ENCODE results near the gene ZNF550. TPM values are rescaled to one million over a fixed set of nuclear protein-coding genes. Genes with fewer than 3 reads are reported as not detected.
A peak's percentile ranks its signal among the peaks of the same experiment; 100 is the strongest.

The ZNF550 gene
- total and polyA plus RNA-seq, 2 of the 13 experiments (the other 11 are each of a cell fraction or from before 2014, with no cell fraction given) = 8.6 to 9.1 TPM

DNA sequence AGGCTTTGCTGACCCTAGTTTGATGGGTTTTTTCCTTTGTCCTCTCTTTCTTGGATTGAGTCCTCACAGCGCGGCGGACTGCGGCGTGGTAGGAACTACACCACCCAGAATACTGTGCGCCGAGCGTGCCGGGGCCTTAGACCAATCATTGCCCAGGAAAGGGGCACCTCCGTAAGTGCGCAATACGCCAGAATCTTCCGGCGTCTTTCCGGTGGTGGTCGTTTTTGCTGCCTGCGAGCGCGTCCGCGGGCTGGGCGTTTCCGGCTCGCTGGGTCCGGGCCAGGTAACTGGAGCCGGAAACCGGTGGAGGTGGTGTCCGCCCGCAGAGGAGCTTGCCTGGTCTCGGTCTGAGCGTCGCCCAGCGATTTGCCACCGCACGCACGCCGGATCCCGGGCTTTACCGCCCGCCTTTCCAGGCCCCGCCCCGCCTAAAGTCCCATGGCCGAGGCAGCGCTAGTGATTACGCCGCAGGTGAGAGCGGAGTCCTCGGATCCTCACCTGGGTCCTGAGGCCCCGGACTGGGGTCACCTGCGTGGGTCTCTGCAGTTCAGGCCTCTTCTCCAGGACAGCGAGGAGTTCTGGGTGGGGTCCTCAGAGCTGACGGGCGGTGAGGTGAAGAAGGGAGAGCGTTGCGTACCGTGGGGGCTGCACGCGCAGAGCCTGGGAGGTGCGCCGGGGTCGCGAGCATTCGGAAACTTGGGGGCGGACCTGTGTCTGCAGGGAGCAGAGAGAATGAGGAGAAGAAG is 32.4 kb downstream of the ZNF550 start, which contains the start of gene ZNF549 (continued):
- TF ChIP-seq NPAS2 (CRISPR knock-in tag; IDR thresholded peaks at IDR 0.05; ENCODE audit: borderline replicate concordance) (no peak), POGZ (CRISPR knock-in tag; IDR thresholded peaks at IDR 0.05) (peak; percentile 72), TBX2 (CRISPR knock-in tag; IDR thresholded peaks at IDR 0.05; ENCODE audit: borderline replicate concordance) (peak; percentile 80), HOXA7 (CRISPR knock-in tag; IDR thresholded peaks at IDR 0.05) (no peak), ZNF781 (CRISPR knock-in tag; IDR thresholded peaks at IDR 0.05; ENCODE audit: borderline replicate concordance, not compliant biosample characterization) (no peak), MXD4 (CRISPR knock-in tag; IDR thresholded peaks at IDR 0.05) (peak; percentile 95), CENPBD1 (CRISPR knock-in tag; IDR thresholded peaks at IDR 0.05; ENCODE audit: borderline replicate concordance, low read depth) (no peak), TP53 (CRISPR knock-in tag; conservative IDR thresholded peaks at IDR 0.05) (no peak), KLF13 (CRISPR knock-in tag; IDR thresholded peaks at IDR 0.05) (peak; percentile 89; the same call in 1 of the 2 replicates), MXD3 (CRISPR knock-in tag; IDR thresholded peaks at IDR 0.05) (peak; percentile 96), CERS6 (CRISPR knock-in tag; IDR thresholded peaks at IDR 0.05) (no peak), RNF219 (CRISPR knock-in tag; IDR thresholded peaks at IDR 0.05) (no peak), ZNF816 (CRISPR knock-in tag; IDR thresholded peaks at IDR 0.05; ENCODE audit: borderline replicate concordance) (no peak)
- TF ChIP-seq, protein P1, sequence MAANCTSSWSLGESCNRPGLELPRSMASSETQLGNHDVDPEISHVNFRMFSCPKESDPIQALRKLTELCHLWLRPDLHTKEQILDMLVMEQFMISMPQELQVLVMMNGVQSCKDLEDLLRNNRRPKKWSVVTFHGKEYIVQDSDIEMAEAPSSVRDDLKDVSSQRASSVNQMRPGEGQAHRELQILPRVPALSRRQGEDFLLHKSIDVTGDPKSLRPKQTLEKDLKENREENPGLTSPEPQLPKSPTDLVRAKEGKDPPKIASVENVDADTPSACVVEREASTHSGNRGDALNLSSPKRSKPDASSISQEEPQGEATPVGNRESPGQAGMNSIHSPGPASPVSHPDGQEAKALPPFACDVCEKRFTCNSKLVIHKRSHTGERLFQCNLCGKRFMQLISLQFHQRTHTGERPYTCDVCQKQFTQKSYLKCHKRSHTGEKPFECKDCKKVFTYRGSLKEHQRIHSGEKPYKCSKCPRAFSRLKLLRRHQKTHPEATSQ (CRISPR knock-in tag; IDR thresholded peaks at IDR 0.05; ENCODE audit: borderline replicate concordance) = 0 out of 2 replicates have a peak, but pooled peaks have one; percentile 40
- TF ChIP-seq, protein P2, sequence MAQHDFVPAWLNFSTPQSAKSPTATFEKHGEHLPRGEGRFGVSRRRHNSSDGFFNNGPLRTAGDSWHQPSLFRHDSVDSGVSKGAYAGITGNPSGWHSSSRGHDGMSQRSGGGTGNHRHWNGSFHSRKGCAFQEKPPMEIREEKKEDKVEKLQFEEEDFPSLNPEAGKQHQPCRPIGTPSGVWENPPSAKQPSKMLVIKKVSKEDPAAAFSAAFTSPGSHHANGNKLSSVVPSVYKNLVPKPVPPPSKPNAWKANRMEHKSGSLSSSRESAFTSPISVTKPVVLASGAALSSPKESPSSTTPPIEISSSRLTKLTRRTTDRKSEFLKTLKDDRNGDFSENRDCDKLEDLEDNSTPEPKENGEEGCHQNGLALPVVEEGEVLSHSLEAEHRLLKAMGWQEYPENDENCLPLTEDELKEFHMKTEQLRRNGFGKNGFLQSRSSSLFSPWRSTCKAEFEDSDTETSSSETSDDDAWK (CRISPR knock-in tag; IDR thresholded peaks at IDR 0.05) = no peak
- TF ChIP-seq, protein P3, sequence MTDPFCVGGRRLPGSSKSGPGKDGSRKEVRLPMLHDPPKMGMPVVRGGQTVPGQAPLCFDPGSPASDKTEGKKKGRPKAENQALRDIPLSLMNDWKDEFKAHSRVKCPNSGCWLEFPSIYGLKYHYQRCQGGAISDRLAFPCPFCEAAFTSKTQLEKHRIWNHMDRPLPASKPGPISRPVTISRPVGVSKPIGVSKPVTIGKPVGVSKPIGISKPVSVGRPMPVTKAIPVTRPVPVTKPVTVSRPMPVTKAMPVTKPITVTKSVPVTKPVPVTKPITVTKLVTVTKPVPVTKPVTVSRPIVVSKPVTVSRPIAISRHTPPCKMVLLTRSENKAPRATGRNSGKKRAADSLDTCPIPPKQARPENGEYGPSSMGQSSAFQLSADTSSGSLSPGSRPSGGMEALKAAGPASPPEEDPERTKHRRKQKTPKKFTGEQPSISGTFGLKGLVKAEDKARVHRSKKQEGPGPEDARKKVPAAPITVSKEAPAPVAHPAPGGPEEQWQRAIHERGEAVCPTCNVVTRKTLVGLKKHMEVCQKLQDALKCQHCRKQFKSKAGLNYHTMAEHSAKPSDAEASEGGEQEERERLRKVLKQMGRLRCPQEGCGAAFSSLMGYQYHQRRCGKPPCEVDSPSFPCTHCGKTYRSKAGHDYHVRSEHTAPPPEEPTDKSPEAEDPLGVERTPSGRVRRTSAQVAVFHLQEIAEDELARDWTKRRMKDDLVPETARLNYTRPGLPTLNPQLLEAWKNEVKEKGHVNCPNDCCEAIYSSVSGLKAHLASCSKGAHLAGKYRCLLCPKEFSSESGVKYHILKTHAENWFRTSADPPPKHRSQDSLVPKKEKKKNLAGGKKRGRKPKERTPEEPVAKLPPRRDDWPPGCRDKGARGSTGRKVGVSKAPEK (CRISPR knock-in tag; IDR thresholded peaks at IDR 0.05; ENCODE audit: borderline replicate concordance) = no peak

All from HepG2 (cell line).